Measurements from ENCODE around the gene SAMD4A.

The SAMD4A gene

GRCh38 chr14:54654605-54655004 is 87.7 kb downstream of the SAMD4A start:
- no peak for DNase-seq
- Histone ChIP-seq H3K27me3 (peaks cover 27% of the 10 kb centered on the region), H3K36me3 (no peaks in the 10 kb centered on the region), H3K9me3 (no peaks in the 10 kb centered on the region), H3K4me1 (no peaks in the 10 kb centered on the region), H3K4me3 (ENCODE audit: low read depth, low read length) (no peak overlapping the region)
- TF ChIP-seq CTCF (IDR thresholded peaks at IDR 0.05; ENCODE audit: low read depth, low read length): no peak

DNA sequence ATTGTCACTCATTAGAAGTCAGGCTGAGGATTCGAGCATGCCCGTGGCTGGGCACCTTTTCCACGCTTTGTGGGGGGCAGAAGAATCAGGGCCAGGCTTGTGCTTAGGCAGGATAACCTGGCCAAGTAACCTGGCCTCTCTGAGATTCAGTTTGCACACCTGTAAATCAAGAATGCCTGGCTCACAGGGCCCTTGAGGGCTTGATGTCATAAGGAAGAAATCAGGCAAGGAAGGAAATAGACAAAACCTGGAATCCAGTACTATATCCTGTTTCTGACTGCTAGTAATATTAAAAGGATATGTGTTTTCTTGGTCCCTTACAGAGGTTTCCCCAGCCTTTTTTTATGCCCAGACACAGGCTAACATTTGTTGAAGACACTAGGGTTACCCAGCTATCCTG is 91.9 kb downstream of the SAMD4A start:
- no peak for DNase-seq

GRCh38 chr14:54659365-54659764 is 92.4 kb downstream of the SAMD4A start:
- DNase-seq: no peak
- Histone ChIP-seq H3K4me3 (ENCODE audit: low read depth, low read length) (no peak overlapping the region), H3K4me1 (no peaks in the 10 kb centered on the region), H3K36me3 (no peaks in the 10 kb centered on the region), H3K27me3 (peaks cover 6% of the 10 kb centered on the region; the same call in 1 of the 2 replicates), H3K9me3 (no peaks in the 10 kb centered on the region)
- no peak for TF ChIP-seq CTCF (IDR thresholded peaks at IDR 0.05; ENCODE audit: low read depth, low read length)

More for the DNA sequence above, 91.9 kb downstream of the SAMD4A start:
- no peak for TF ChIP-seq CTCF (IDR thresholded peaks at IDR 0.05; ENCODE audit: low read depth, low read length)
- H3K27me3 ChIP-seq: peaks cover 6% of the 10 kb centered on the region; the same call in 1 of the 2 replicates
- no peak overlapping the region for H3K4me3 ChIP-seq (ENCODE audit: low read depth, low read length)
- no peaks in the 10 kb centered on the region for H3K36me3 ChIP-seq
- no peaks in the 10 kb centered on the region for H3K9me3 ChIP-seq
- no peaks in the 10 kb centered on the region for H3K4me1 ChIP-seq

DNA sequence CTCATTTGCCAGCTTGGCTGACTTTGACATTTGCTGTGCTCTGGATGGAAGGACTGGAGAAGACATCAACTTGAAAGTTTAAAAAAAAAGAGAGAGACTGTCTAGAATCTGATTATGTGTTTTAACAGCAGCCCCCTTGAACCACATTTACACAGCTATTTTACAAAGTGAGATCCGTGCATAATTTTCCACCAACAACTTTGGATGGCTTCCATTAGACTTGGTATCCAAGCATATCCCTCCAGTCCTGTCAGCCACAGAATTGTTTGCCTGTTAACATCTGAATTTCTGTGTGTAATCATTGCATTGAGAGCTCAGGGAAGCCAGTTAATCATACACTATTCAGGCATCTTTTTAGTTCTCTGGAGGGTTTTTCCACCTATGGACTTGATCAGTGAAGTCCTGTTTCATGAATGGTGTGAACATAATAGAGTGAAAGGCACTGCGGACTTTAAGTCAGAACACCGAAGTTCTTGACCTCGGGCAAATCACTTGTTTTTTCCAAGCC is 93.7 kb downstream of the SAMD4A start:
- H3K9me3 ChIP-seq: no peaks in the 10 kb centered on the region
- H3K27me3 ChIP-seq: peaks cover 6% of the 10 kb centered on the region; the same call in 1 of the 2 replicates
- no peaks in the 10 kb centered on the region for H3K36me3 ChIP-seq
- no peak for DNase-seq
- no peak overlapping the region for H3K4me3 ChIP-seq (ENCODE audit: low read depth, low read length)
- H3K4me1 ChIP-seq: peaks cover under 1% of the 10 kb centered on the region
- TF ChIP-seq CTCF (IDR thresholded peaks at IDR 0.05; ENCODE audit: low read depth, low read length): no peak

- H3K4me1 ChIP-seq: peaks cover 14% of the 10 kb centered on the region
- no peak overlapping the region for H3K4me3 ChIP-seq (ENCODE audit: low read depth, low read length)
- H3K27me3 ChIP-seq: peaks cover 6% of the 10 kb centered on the region; the same call in 1 of the 2 replicates
- H3K9me3 ChIP-seq: no peaks in the 10 kb centered on the region
- H3K36me3 ChIP-seq: no peaks in the 10 kb centered on the region
- DNase-seq: no peak
- TF ChIP-seq CTCF (IDR thresholded peaks at IDR 0.05; ENCODE audit: low read depth, low read length): no peak
Measured at GRCh38 chr14:54662491-54663133, 95.7 kb downstream of the SAMD4A start.

DNA sequence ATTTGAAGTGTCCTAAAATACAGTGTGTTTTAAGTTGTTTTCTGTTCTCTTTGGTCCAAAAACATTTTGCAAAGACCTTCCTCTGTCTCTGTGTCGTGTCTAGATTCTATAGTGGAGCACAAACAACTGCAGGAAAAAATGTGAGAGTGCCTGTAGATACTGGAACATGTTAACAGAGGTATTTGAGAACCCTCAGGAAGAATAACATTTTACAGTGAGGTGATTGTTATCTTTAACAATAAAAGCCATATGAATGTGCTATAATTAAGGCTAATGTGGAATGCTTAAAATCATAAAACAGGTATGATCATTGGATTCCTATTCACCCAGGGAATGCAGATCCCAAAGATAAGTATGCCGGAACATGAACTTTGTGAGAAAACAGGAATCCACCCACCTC is 98.0 kb downstream of the SAMD4A start:
- no peak for TF ChIP-seq CTCF (IDR thresholded peaks at IDR 0.05; ENCODE audit: low read depth, low read length)
- no peak overlapping the region for H3K4me3 ChIP-seq (ENCODE audit: low read depth, low read length)
- no peaks in the 10 kb centered on the region for H3K9me3 ChIP-seq
- no peaks in the 10 kb centered on the region for H3K36me3 ChIP-seq
- peaks cover 14% of the 10 kb centered on the region for H3K4me1 ChIP-seq
- peaks cover 6% of the 10 kb centered on the region; the same call in 1 of the 2 replicates for H3K27me3 ChIP-seq
- DNase-seq: no peak
